Measurements from ENCODE around the gene UBE2J2. TPM values are rescaled to one million over a fixed set of nuclear protein-coding genes. Genes with fewer than 3 reads are reported as not detected.

The UBE2J2 gene
- total and polyA plus RNA-seq, 2 of the 13 experiments (the other 11 are each of a cell fraction or from before 2014, with no cell fraction given), result 25.4 to 29.4 TPM

GRCh38 chr1:1236945-1237873, 36.4 kb downstream of the UBE2J2 start (continued):
- TF ChIP-seq NCOA1 (CRISPR knock-in tag; IDR thresholded peaks at IDR 0.05), result 0 out of 2 replicates have a peak, but pooled peaks have one; percentile 28
- TF ChIP-seq FOXA3 (CRISPR knock-in tag; IDR thresholded peaks at IDR 0.05), result peak; percentile 47; the same call in 1 of the 2 replicates
- TF ChIP-seq PTBP1 (IDR thresholded peaks at IDR 0.05; ENCODE audit: low read depth, low read length, poor library complexity, severe bottlenecking), result no peak
- 0 out of 2 replicates have a peak, but pooled peaks have one; percentile 10 for TF ChIP-seq ZNF790 (CRISPR knock-in tag; IDR thresholded peaks at IDR 0.05; ENCODE audit: borderline replicate concordance)
- peak; percentile 30; the same call in 1 of the 2 replicates for TF ChIP-seq ZNF564 (CRISPR knock-in tag; IDR thresholded peaks at IDR 0.05)
- no peak for TF ChIP-seq FOXA1 (IDR thresholded peaks at IDR 0.05)
- peak; percentile 82 for TF ChIP-seq FOXA1 (CRISPR knock-in tag; IDR thresholded peaks at IDR 0.05)
- peak; percentile 61; the same call in 1 of the 2 replicates for TF ChIP-seq ZNF253 (CRISPR knock-in tag; IDR thresholded peaks at IDR 0.05; ENCODE audit: borderline replicate concordance)
- TF ChIP-seq DDIT3 (CRISPR knock-in tag; IDR thresholded peaks at IDR 0.05), result no peak
- 0 out of 2 replicates have a peak, but pooled peaks have one; percentile 15 for TF ChIP-seq ARNT2 (CRISPR knock-in tag; IDR thresholded peaks at IDR 0.05; ENCODE audit: low read depth)
- TF ChIP-seq NR2F6 (IDR thresholded peaks at IDR 0.05), result no peak
- TF ChIP-seq NR2F6 (CRISPR knock-in tag; IDR thresholded peaks at IDR 0.05), result peak; percentile 41; the same call in 1 of the 2 replicates
- 0 out of 2 replicates have a peak, but pooled peaks have one; percentile 11 for TF ChIP-seq POLR2AphosphoS5 (IDR thresholded peaks at IDR 0.05; ENCODE audit: low read depth, low read length)
- peak; percentile 87; the same call in 1 of the 2 replicates for TF ChIP-seq TFAP4 (IDR thresholded peaks at IDR 0.05; ENCODE audit: borderline replicate concordance, low read depth)
- TF ChIP-seq ZNF761 (CRISPR knock-in tag; conservative IDR thresholded peaks at IDR 0.05), result no peak
- peak; percentile 11; the same call in 1 of the 2 replicates for TF ChIP-seq ZBED4 (CRISPR knock-in tag; IDR thresholded peaks at IDR 0.05; ENCODE audit: borderline replicate concordance)
- no peak for TF ChIP-seq ATRX (CRISPR knock-in tag; IDR thresholded peaks at IDR 0.05; ENCODE audit: borderline replicate concordance)
- peak; percentile 74; the same call in 1 of the 2 replicates for TF ChIP-seq CAMTA2 (CRISPR knock-in tag; IDR thresholded peaks at IDR 0.05; ENCODE audit: borderline replicate concordance)
- no peak for TF ChIP-seq ZNF264 (CRISPR knock-in tag; IDR thresholded peaks at IDR 0.05)
- peak; percentile 52; the same call in 1 of the 2 replicates for TF ChIP-seq ZBTB7A (CRISPR knock-in tag; IDR thresholded peaks at IDR 0.05)
- peak; percentile 28 for TF ChIP-seq PATZ1 (CRISPR knock-in tag; IDR thresholded peaks at IDR 0.05)
- TF ChIP-seq ZSCAN29 (CRISPR knock-in tag; conservative IDR thresholded peaks at IDR 0.05), result 0 out of 2 replicates have a peak, but pooled peaks have one; percentile 21
- TF ChIP-seq TSC22D2 (CRISPR knock-in tag; IDR thresholded peaks at IDR 0.05; ENCODE audit: borderline replicate concordance), result peak; percentile 15; the same call in 1 of the 2 replicates

Measured in HepG2 (cell line).